HL-60 (cell line): ENCODE results near the gene PRMT7.

ENCODE experiments used
- CTCF ChIP-seq: IDR thresholded peaks from one replicate; pipeline ENCODE4 v1.5.1; 2011; ENCODE audit warnings: low read length, control low read depth, inconsistent platforms; ENCODE audit not compliant: insufficient read depth
- POLR2AphosphoS5 ChIP-seq: IDR thresholded peaks from 2 replicates; pipeline ENCODE4 v1.6.1; 2012; ENCODE audit warnings: low read depth

- TF ChIP-seq CTCF = no peak
- no peak for TF ChIP-seq POLR2AphosphoS5
Observed at GRCh38 chr16:68360547-68360946, 49.7 kb downstream of the PRMT7 start.
